Gastrocnemius medialis (tissue), 4 donors: Measurements from ENCODE around the gene ZCWPW1.

Experiments
- CTCF ChIP-seq, 5 experiments: fragments of 450-650 bp in 3 of 5; fragments of 200-600 bp in 2 of 5; sonication (generic) in 2 of 5; IDR thresholded peaks in 4 of 5; conservative IDR thresholded peaks in 1 of 5; 1 replicate in 4 of 5; 2 replicates in 1 of 5; pipeline ENCODE4 v1.5.1; 2016 to 2019; ENCODE audit warnings: antibody characterized with exemption in 5 of 5, mild to moderate bottlenecking in 3 of 5, moderate library complexity in 3 of 5
- POLR2A ChIP-seq, 2 donors: fragments of 450-650 bp; IDR thresholded peaks; one replicate each; pipeline ENCODE4 v1.6.1; 2017; ENCODE audit warnings: antibody characterized with exemption in 2 of 2, mild to moderate bottlenecking in 2 of 2, moderate library complexity in 2 of 2

GRCh38 chr7:100465299-100465698, 36.8 kb upstream of the ZCWPW1 start:
- TF ChIP-seq CTCF (IDR thresholded peaks at IDR 0.05 in 4 of 5, conservative IDR thresholded peaks at IDR 0.05 in 1 of 5) (no peak), POLR2A (IDR thresholded peaks at IDR 0.05) (no peak)
